AG04449 (cell line): Measurements from ENCODE around the gene USP54.

Source experiments
- CTCF ChIA-PET: fragments of 350-600 bp; formaldehyde crosslinking; extraction: SDS; loops from one replicate; lab custom pipeline; 2021; ENCODE audit warnings: antibody characterized with exemption; lab: Yijun Ruan, JAX
- POLR2A ChIA-PET: fragments of 400-600, 350-600 bp; formaldehyde crosslinking; extraction: SDS; loops from one replicate; lab custom pipeline; 2020; ENCODE audit warnings: antibody characterized with exemption, inconsistent platforms; lab: Yijun Ruan, JAX
- DNase-seq: peaks from one replicate; pipeline ENCODE4 v3.0.0-alpha.2; 2010; ENCODE audit warnings: low read depth, low spot score
- H3K4me3 ChIP-seq: 2 replicates; pipeline ENCODE4 v1.5.1; 2011; ENCODE audit warnings: low read depth, mild to moderate bottlenecking, control low read depth, low read length
- TF ChIP-seq, protein P1 (sequence below): IDR thresholded peaks from one replicate; pipeline ENCODE4 v1.5.1; 2011; ENCODE audit warnings: mild to moderate bottlenecking, moderate library complexity, low read length, control low read depth, inconsistent platforms; ENCODE audit not compliant: insufficient read depth; ENCODE audit errors: missing control alignments

The USP54 gene

DNA sequence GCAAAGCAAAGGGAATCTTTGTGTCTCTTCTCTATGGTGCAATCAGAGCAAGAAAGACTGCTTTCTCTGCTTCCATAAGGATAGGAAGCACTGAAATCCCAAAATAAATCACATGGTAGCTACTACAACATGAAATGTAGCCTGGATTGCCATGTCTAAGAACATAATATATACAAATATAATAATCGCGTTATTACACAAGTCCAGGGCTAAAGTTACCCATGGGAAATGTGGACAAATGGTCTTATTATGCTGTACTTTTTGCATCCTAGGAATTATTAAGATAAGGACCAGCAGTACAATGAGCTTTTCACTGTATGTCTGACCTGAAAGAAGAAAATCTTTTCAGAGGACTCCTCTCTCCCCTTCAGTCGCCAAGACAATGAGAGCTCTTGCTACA is 71.8 kb downstream of the USP54 start:
- TF ChIP-seq, protein P1, sequence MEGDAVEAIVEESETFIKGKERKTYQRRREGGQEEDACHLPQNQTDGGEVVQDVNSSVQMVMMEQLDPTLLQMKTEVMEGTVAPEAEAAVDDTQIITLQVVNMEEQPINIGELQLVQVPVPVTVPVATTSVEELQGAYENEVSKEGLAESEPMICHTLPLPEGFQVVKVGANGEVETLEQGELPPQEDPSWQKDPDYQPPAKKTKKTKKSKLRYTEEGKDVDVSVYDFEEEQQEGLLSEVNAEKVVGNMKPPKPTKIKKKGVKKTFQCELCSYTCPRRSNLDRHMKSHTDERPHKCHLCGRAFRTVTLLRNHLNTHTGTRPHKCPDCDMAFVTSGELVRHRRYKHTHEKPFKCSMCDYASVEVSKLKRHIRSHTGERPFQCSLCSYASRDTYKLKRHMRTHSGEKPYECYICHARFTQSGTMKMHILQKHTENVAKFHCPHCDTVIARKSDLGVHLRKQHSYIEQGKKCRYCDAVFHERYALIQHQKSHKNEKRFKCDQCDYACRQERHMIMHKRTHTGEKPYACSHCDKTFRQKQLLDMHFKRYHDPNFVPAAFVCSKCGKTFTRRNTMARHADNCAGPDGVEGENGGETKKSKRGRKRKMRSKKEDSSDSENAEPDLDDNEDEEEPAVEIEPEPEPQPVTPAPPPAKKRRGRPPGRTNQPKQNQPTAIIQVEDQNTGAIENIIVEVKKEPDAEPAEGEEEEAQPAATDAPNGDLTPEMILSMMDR: no peak
- CTCF ChIA-PET: interaction anchor here (0.6 to 6.2 kb wide), 3 partner anchors 7 to 125 kb away, joined by 3 to 61 read pairs (median 45); no protein-coding TSS in a partner anchor
- POLR2A ChIA-PET: no interaction called here

DNA sequence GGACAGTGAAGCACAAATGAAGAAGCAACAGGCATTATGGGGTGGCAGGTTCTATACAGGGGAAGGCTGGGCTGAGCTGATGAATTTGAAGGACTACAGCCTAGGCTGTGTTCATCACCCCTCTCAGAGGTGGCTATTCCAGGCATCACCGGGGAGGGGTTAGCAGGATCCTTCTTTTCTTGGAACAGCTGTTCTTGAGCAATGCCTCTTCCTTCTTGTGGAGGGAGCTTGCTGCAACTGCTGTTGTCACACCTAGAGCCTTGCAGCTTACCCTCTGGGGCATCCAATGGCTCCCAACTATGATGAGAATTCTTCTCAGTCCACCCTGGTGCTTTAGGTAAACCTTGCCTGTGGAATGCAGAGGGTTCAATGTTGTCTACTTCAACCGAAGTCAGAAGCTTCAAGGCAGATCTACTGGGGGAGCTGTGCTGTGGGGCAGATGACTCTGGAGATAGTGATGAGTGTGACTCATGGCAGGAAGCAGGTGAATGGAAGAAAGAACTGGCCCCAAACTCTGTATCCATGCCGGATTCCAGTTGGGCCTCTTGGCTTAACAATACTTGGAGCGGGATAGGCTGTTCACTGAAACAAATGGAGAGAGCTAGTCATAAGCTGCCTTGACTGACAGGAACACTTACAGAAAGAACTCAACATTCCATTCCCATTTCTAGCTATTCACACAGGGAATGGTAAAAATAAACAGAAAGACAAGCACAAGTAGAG is 73.8 kb downstream of the USP54 start:
- ChIA-PET POLR2A (interaction anchor here (0.9 kb wide), 1 partner anchor 108 kb away, joined by 3 read pairs; no protein-coding TSS in a partner anchor), CTCF (interaction anchor here (0.7 to 3.2 kb wide), 4 partner anchors 11 to 128 kb away, joined by 4 to 20 read pairs (median 10); no protein-coding TSS in a partner anchor)

More for the DNA sequence above, 71.8 kb downstream of the USP54 start:
- no peak overlapping the region for H3K4me3 ChIP-seq
- no peak for DNase-seq

DNA sequence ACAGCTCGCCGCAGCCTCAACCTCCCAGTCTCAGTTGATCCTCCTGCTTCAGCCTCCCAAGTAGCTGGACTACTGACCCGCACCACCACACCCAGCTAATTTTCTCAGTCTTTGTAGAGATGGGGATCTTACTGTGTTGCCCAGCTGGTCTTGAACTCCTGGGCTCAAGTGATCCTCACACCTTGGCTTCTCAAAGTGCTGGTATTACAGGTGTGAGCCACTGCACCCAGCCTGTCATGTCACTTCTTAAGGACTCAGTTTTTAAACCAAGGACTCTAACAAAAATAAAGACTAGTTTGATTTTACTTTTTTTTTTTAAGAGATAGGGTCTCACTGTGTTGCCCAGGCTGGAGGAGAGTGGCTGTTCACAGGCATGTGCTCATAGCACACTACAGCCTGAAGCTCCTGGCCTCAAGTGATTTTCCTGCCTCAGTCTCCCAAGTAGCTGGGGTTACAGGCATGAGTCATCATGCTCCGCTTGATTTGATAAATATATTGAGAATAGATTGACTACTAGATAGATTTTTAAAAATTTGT is 78.9 kb downstream of the USP54 start:
- TF ChIP-seq, protein P1: no peak
- ChIA-PET POLR2A (no interaction called here), CTCF (interaction anchor here (3.9 kb wide), 1 partner anchor 18 kb away, joined by 22 read pairs; no protein-coding TSS in a partner anchor)
- no peak overlapping the region for H3K4me3 ChIP-seq
- DNase-seq: no peak

More for the DNA sequence above, 73.8 kb downstream of the USP54 start:
- no peak for DNase-seq
- no peak overlapping the region for H3K4me3 ChIP-seq
- TF ChIP-seq, protein P1: no peak

DNA sequence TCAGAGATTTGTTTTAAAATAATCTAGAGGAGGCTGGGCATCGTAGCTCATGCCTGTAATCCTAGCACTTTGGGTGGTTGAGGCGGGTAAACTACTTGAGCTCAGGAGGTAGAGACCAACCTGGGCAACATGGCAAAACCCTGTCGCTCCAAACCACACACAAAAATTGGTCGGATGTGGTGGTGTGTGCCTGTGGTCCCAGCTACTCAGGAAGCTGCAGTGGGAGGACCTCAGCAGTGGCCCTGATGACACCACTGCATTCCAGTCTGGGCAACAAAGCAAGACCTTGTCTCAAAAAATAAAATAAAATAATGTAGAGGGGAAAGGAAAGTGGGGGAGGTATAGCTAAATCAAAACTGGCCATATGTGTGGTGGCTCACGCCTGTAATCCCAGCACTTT is 81.4 kb downstream of the USP54 start:
- TF ChIP-seq, protein P1: no peak
- DNase-seq: no peak
- ChIA-PET CTCF (interaction anchor here (0.9 to 1.5 kb wide), 3 partner anchors 11 to 135 kb away, joined by 3 to 6 read pairs (median 5); no protein-coding TSS in a partner anchor), POLR2A (no interaction called here)
- H3K4me3 ChIP-seq: no peak overlapping the region

DNA sequence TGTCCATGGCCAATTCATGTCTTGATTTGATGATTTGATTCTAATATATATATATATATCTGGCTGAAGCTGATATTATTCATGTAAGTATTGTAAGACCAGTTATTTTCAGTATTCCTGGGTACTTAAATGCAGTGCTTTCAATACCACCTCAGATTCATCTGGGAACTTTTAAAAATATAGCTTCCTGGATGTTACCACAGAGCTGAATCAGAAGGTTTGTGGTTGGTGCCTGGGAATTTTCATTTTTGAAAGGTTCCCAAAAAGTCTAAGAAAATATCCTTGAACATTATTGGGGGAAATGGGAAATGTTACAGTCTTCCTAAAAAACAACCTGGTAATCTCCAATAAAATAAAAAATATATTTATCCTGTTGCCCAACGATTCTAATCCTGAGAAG is 84.7 kb downstream of the USP54 start:
- DNase-seq: no peak
- no peak overlapping the region for H3K4me3 ChIP-seq
- TF ChIP-seq, protein P1: no peak
- ChIA-PET POLR2A (interaction anchor here (1.1 kb wide), 1 partner anchor 11 kb away, joined by 3 read pairs; the partner anchor contains the start of gene PPP3CB), CTCF (interaction anchor here (1.0 to 1.1 kb wide), 3 partner anchors 11 to 138 kb away, joined by 4 to 5 read pairs (median 5); no protein-coding TSS in a partner anchor)

DNA sequence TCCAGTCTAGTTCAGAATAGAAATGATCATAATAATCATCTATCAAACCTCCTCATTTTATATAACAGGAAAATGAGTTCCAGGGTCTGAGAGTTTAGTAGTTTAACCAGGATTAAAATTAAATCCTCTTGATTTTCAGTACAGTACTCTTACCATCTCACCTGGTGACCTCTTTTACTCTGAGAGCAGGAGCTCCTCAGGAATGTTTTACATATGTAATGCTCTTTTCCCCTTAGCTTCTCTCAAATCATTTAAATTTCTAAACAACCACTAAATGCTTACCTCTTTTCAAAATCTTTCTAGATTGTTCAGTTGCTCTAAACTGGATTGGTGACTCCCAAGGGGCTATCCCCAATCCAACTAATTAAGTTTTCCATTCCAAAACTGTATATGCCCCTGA is 85.1 kb downstream of the USP54 start:
- POLR2A ChIA-PET: interaction anchor here (1.1 kb wide), 1 partner anchor 10 kb away, joined by 3 read pairs; the partner anchor contains the start of gene PPP3CB
- no peak overlapping the region for H3K4me3 ChIP-seq
- CTCF ChIA-PET: interaction anchor here (1.0 to 1.1 kb wide), 3 partner anchors 11 to 138 kb away, joined by 4 to 5 read pairs (median 5); no protein-coding TSS in a partner anchor
- TF ChIP-seq, protein P1: no peak
- DNase-seq: no peak
